Measurements from ENCODE around the gene LDLRAD4. TPM values are rescaled to one million over a fixed set of nuclear protein-coding genes. Genes with fewer than 3 reads are reported as not detected.

Gene LDLRAD4
- total RNA-seq, 1 donor from 2014 or later, result 18.3 TPM

DNA sequence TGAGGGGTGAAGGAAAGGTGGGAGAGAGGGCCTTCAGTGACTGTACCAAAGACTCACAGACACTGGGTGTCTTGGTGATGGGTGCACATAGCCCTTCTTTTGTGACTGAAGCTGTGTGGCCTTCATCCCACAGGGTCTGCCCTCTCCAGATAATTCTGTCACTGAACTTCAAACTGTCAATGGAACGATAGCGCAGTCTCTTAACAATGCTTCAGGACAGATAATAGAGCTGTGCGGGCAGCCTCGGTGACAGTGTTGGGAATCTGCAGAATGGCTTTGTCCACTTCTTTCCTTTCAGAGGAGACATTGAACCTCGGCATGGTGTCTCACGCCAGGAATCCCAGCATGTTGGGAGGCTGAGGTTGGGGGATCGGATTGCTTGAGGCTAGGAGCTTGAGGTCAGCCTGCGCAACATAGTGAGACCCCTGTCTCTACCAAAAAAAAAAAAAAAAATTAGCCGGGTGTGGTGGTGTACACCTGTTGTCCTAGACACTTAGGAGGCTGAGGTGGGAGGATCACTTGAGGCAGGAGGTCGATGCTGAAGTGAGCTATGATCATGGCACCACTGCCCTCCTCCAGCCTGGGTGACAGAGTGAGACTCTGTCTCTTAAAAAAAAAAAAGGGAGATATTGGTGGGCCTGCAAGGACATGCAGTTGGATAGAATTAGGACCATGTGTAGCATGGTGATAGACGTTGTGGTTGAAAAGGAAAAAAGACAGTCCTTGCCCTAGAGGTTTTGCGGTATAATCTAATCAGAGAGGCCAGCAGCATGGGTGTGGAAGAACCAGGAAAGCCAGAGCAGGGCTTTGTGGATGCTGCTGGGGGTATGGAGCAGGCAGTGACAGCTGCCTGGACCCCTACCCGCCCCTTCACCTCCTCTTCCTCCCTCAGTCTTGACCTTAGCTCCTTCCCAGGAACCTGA, 91.4 kb downstream of the LDLRAD4 start:
- Histone ChIP-seq H3K4me3 (ENCODE audit: low read length in 3 of 3) (no peak overlapping the region), H3K27ac (ENCODE audit: low read depth, low read length) (no peak overlapping the region), H3K36me3 (ENCODE audit: control insufficient read depth in 3 of 3, insufficient read depth in 3 of 3, low read length in 3 of 3) (peaks cover 0 to 3% (median 0%) of the 10 kb centered on the region in 3 donors), H3K9me3 (ENCODE audit: control insufficient read depth in 3 of 3, low read length in 3 of 3) (no peaks in the 10 kb centered on the region), H3K9ac (ENCODE audit: low read depth in 1 of 3, low read length in 3 of 3) (no peak overlapping the region), H3K4me1 (ENCODE audit: control insufficient read depth in 3 of 3, insufficient read depth in 3 of 3, low read length in 3 of 3) (peaks cover 0 to 3% (median 0%) of the 10 kb centered on the region in 3 donors), H3K27me3 (ENCODE audit: control insufficient read depth in 3 of 3, insufficient read depth in 3 of 3, low read length in 3 of 3) (no peaks in the 10 kb centered on the region)

DNA sequence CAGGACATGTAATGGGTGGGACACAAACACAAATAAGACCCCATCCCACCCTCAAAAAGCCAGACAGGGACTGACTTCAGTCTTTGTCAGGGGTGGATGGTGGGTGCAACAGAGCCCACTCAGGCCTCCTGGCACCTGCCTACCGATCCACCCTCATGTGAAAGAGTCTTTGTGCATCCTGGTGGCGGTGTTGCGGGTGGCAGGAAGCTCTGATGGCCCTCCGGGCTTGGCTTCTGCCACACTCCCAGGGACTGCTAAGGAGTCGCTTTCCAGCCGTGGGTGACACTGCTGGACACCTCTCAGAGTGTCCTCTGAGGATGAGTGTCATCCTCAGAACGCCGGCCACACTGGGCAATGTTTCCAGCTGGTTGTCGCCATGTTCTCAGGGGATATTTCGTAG, 92.6 kb downstream of the LDLRAD4 start:
- peaks cover 0 to 3% (median 0%) of the 10 kb centered on the region in 3 donors for H3K36me3 ChIP-seq (ENCODE audit: control insufficient read depth in 3 of 3, insufficient read depth in 3 of 3, low read length in 3 of 3)
- H3K4me1 ChIP-seq (ENCODE audit: control insufficient read depth in 3 of 3, insufficient read depth in 3 of 3, low read length in 3 of 3), result no peaks in the 10 kb centered on the region
- H3K9me3 ChIP-seq (ENCODE audit: control insufficient read depth in 3 of 3, low read length in 3 of 3), result peaks cover 0 to 2% (median 0%) of the 10 kb centered on the region in 3 donors
- H3K27me3 ChIP-seq (ENCODE audit: control insufficient read depth in 3 of 3, insufficient read depth in 3 of 3, low read length in 3 of 3), result no peaks in the 10 kb centered on the region
- no peak overlapping the region for H3K27ac ChIP-seq (ENCODE audit: low read depth, low read length)
- no peak overlapping the region for H3K9ac ChIP-seq (ENCODE audit: low read depth in 1 of 3, low read length in 3 of 3)
- no peak overlapping the region for H3K4me3 ChIP-seq (ENCODE audit: low read length in 3 of 3)

DNA sequence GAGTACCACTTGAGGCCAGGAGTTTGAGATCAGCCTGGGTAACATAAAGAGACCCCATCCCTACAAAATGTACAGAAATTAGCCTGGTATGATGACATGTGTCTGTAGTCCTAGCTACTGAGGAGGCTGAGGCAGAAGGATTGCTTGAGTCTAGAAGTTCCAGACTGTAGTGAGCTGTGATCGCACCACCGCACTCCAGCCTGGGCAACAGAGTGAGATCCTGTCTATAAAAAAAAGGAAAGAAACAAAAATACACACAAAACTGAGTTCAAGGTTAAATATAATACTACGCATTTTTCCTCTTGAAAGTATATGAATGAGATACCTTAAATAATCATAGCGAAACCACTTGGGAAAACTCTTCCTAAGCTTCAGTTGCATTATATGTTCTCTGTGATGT, 94.0 kb downstream of the LDLRAD4 start:
- no peaks in the 10 kb centered on the region for H3K27me3 ChIP-seq (ENCODE audit: control insufficient read depth in 3 of 3, insufficient read depth in 3 of 3, low read length in 3 of 3)
- peaks cover 0 to 3% (median 0%) of the 10 kb centered on the region in 3 donors for H3K36me3 ChIP-seq (ENCODE audit: control insufficient read depth in 3 of 3, insufficient read depth in 3 of 3, low read length in 3 of 3)
- H3K4me1 ChIP-seq (ENCODE audit: control insufficient read depth in 3 of 3, insufficient read depth in 3 of 3, low read length in 3 of 3), result no peaks in the 10 kb centered on the region
- H3K4me3 ChIP-seq (ENCODE audit: low read length in 3 of 3), result no peak overlapping the region
- H3K9ac ChIP-seq (ENCODE audit: low read depth in 1 of 3, low read length in 3 of 3), result no peak overlapping the region
- H3K9me3 ChIP-seq (ENCODE audit: control insufficient read depth in 3 of 3, low read length in 3 of 3), result peaks cover 0 to 2% (median 0%) of the 10 kb centered on the region in 3 donors
- H3K27ac ChIP-seq (ENCODE audit: low read depth, low read length), result no peak overlapping the region

DNA sequence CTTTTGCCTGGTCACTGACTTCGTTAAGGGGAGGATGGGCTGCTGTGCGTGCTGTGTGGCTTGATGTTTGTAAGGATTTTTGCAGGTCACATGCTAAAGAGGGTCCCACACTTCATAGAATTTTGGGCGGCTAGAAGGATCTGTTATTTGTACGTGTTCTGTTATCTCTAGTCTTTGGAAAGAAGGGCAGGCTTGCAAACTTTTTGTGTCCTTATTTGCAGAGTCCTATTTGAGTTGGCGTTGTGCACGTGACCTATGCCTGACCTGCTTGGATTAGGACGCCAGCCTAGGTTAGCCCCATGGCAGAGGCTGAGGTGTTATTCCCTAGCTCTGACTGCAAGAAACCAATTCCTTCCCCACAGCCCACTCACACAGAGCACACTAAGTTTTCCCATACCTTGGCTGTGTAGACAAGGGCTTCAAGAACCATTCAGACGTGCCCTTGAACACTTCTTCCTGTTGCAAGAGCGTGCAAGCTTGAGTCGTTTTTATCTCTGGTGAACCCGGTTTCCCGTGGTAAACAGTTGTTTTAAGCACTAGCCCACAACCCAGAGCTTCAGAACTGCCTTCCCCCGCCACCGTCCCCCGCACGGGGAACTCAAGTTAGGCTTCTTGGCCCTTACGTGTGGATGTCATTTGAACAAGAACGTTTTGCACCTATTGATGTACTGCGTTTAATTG, 94.6 kb downstream of the LDLRAD4 start:
- Histone ChIP-seq H3K27ac (ENCODE audit: low read depth, low read length) (no peak overlapping the region), H3K9ac (ENCODE audit: low read depth in 1 of 3, low read length in 3 of 3) (no peak overlapping the region), H3K27me3 (ENCODE audit: control insufficient read depth in 3 of 3, insufficient read depth in 3 of 3, low read length in 3 of 3) (no peaks in the 10 kb centered on the region), H3K4me3 (ENCODE audit: low read length in 3 of 3) (no peak overlapping the region), H3K36me3 (ENCODE audit: control insufficient read depth in 3 of 3, insufficient read depth in 3 of 3, low read length in 3 of 3) (peaks cover 0 to 3% (median 0%) of the 10 kb centered on the region in 3 donors), H3K9me3 (ENCODE audit: control insufficient read depth in 3 of 3, low read length in 3 of 3) (peaks cover 0 to 2% (median 0%) of the 10 kb centered on the region in 3 donors), H3K4me1 (ENCODE audit: control insufficient read depth in 3 of 3, insufficient read depth in 3 of 3, low read length in 3 of 3) (no peaks in the 10 kb centered on the region)

DNA sequence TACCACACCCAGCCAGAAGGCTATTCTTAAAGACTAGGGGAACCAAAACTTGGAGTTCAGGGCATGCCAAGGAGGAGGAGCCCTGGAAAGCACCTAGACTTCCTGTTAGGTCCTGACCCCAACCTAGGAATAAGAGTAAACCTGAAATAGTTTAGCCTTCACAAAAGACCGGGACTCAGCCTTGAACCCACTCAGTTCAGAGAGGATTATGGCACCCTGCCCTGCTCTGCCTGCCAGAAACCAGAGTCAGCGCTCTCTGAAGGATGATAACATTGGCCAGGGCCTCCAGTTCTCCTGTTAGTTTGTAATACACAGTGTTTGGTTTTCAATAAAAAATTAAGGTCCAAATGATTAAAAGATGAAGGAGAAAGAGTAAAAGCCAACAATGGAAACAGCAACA, 96.4 kb downstream of the LDLRAD4 start:
- Histone ChIP-seq H3K36me3 (ENCODE audit: control insufficient read depth in 3 of 3, insufficient read depth in 3 of 3, low read length in 3 of 3) (peaks cover 0 to 3% (median 0%) of the 10 kb centered on the region in 3 donors), H3K4me1 (ENCODE audit: control insufficient read depth in 3 of 3, insufficient read depth in 3 of 3, low read length in 3 of 3) (peaks cover 3 to 7% (median 7%) of the 10 kb centered on the region in 3 donors), H3K9me3 (ENCODE audit: control insufficient read depth in 3 of 3, low read length in 3 of 3) (peaks cover 0 to 2% (median 0%) of the 10 kb centered on the region in 3 donors), H3K27ac (ENCODE audit: low read depth, low read length) (no peak overlapping the region), H3K4me3 (ENCODE audit: low read length in 3 of 3) (no peak overlapping the region), H3K27me3 (ENCODE audit: control insufficient read depth in 3 of 3, insufficient read depth in 3 of 3, low read length in 3 of 3) (no peaks in the 10 kb centered on the region), H3K9ac (ENCODE audit: low read depth in 1 of 3, low read length in 3 of 3) (no peak overlapping the region)

DNA sequence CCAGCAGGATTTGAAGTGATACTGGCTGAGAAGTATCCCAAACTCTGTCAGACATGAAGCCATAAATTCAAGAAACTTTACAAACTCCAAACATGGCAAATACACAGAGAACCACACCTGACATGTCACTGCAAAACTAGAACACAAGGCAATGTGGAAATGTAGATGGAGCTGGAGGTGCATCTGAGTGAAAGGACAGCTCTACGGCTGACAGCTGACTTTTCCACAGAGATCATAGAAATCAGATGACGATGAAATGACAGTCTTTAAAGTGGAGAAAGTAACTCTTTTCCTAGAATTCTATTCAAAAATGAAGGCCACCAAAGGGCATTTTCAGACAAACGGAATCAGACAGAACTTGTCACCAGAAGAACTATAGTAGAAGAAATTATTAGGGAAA, 97.5 kb downstream of the LDLRAD4 start:
- H3K4me1 ChIP-seq (ENCODE audit: control insufficient read depth in 3 of 3, insufficient read depth in 3 of 3, low read length in 3 of 3), result peaks cover 6 to 16% (median 7%) of the 10 kb centered on the region in 3 donors
- H3K4me3 ChIP-seq (ENCODE audit: low read length in 3 of 3), result no peak overlapping the region
- H3K9me3 ChIP-seq (ENCODE audit: control insufficient read depth in 3 of 3, low read length in 3 of 3), result peaks cover 0 to 2% (median 0%) of the 10 kb centered on the region in 3 donors

DNA sequence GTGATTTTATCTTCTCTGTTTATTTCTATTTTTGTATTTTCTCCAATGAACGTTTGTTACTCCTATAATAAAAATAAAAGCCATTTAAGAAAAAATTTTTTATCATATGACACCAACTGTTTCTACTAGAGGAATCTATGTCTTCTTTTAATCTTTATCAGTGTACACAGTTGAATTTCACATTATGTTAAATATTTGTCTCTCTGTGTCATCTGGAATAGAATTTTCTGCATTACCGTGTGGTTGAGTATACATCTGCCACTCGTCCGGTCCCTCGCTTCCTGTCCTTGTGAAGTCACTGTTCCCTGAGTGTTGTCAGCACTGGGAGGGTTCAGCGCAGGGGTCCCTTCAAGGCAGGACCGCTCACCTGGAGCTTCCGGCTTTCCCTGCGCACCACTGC, 99.2 kb downstream of the LDLRAD4 start:
- Histone ChIP-seq H3K27ac (ENCODE audit: low read depth, low read length) (no peak overlapping the region), H3K9ac (ENCODE audit: low read depth in 1 of 3, low read length in 3 of 3) (no peak overlapping the region), H3K36me3 (ENCODE audit: control insufficient read depth in 3 of 3, insufficient read depth in 3 of 3, low read length in 3 of 3) (peaks cover 0 to 3% (median 0%) of the 10 kb centered on the region in 3 donors), H3K27me3 (ENCODE audit: control insufficient read depth in 3 of 3, insufficient read depth in 3 of 3, low read length in 3 of 3) (no peaks in the 10 kb centered on the region), H3K4me1 (ENCODE audit: control insufficient read depth in 3 of 3, insufficient read depth in 3 of 3, low read length in 3 of 3) (peaks cover 6 to 16% (median 7%) of the 10 kb centered on the region in 3 donors), H3K9me3 (ENCODE audit: control insufficient read depth in 3 of 3, low read length in 3 of 3) (peaks cover 0 to 2% (median 0%) of the 10 kb centered on the region in 3 donors), H3K4me3 (ENCODE audit: low read length in 3 of 3) (no peak overlapping the region)

More for the DNA sequence above, 97.5 kb downstream of the LDLRAD4 start:
- peaks cover 0 to 3% (median 0%) of the 10 kb centered on the region in 3 donors for H3K36me3 ChIP-seq (ENCODE audit: control insufficient read depth in 3 of 3, insufficient read depth in 3 of 3, low read length in 3 of 3)
- no peak overlapping the region for H3K27ac ChIP-seq (ENCODE audit: low read depth, low read length)
- H3K27me3 ChIP-seq (ENCODE audit: control insufficient read depth in 3 of 3, insufficient read depth in 3 of 3, low read length in 3 of 3), result no peaks in the 10 kb centered on the region
- H3K9ac ChIP-seq (ENCODE audit: low read depth in 1 of 3, low read length in 3 of 3), result no peak overlapping the region

DNA sequence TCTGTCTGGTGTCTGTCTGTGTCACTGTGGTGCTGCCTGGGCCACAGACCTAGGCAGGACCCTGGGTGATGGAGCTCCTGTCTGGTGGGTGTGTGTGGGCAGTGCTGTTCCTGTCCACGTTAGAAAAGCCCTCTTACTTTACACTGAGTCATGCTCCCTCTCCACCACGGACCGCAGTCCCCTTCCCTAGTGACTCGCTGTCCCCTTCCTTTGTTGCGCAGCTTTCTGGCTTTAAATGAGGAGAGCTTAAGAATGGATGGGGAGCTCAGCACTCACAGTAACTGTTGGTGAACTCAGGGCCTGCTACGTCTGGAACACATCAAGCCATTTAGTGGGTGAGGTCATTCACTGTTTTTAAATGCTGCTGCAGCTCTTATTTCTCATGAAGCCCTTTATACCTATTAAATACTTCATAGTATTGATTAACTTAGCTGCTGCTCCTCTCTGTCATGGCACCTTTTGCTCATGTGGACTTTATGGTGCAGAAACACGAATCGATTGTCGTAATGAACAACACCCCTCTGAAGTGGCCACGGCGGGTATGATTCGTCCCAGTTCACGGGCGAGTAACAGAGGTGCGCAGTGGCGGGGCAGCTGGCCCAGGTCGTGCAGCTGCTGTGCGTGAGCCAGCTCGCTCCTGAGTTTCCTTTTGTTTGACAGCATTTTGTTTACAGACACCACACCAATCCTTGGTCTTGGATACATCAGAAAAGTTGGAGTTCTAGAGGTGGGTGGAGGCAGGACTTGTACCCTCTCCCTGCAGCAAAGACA, 100.4 kb downstream of the LDLRAD4 start:
- Histone ChIP-seq H3K27me3 (ENCODE audit: control insufficient read depth in 3 of 3, insufficient read depth in 3 of 3, low read length in 3 of 3) (no peaks in the 10 kb centered on the region), H3K9ac (ENCODE audit: low read depth in 1 of 3, low read length in 3 of 3) (no peak overlapping the region), H3K4me1 (ENCODE audit: control insufficient read depth in 3 of 3, insufficient read depth in 3 of 3, low read length in 3 of 3) (peaks cover 6 to 16% (median 7%) of the 10 kb centered on the region in 3 donors), H3K4me3 (ENCODE audit: low read length in 3 of 3) (no peak overlapping the region), H3K27ac (ENCODE audit: low read depth, low read length) (peak overlapping the region; percentile 33), H3K9me3 (ENCODE audit: control insufficient read depth in 3 of 3, low read length in 3 of 3) (peaks cover 0 to 2% (median 0%) of the 10 kb centered on the region in 3 donors), H3K36me3 (ENCODE audit: control insufficient read depth in 3 of 3, insufficient read depth in 3 of 3, low read length in 3 of 3) (peaks cover 0 to 3% (median 0%) of the 10 kb centered on the region in 3 donors)

DNA sequence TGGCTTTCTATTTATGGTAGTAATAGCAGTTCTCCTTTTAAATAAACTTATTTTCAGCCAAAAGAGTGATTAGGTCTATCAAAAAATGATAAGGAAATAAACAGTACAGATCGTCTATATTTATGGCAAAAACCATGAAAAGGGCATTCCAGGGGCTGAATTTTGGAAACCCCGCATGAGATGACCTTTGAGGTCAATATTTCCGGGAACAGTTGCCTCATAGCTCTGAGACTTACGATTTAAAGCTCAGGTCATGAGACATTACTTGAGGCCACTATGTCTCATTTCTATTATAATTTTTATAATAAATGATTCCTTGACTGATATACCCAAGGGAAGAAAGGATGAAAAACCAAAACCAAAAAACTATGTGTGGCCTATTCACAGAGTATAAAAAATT, 101.1 kb downstream of the LDLRAD4 start:
- H3K9ac ChIP-seq (ENCODE audit: low read depth in 1 of 3, low read length in 3 of 3), result no peak overlapping the region
- peaks cover 6 to 16% (median 7%) of the 10 kb centered on the region in 3 donors for H3K4me1 ChIP-seq (ENCODE audit: control insufficient read depth in 3 of 3, insufficient read depth in 3 of 3, low read length in 3 of 3)
- no peaks in the 10 kb centered on the region for H3K27me3 ChIP-seq (ENCODE audit: control insufficient read depth in 3 of 3, insufficient read depth in 3 of 3, low read length in 3 of 3)
- H3K4me3 ChIP-seq (ENCODE audit: low read length in 3 of 3), result no peak overlapping the region
- H3K27ac ChIP-seq (ENCODE audit: low read depth, low read length), result peak overlapping the region; percentile 33
- peaks cover 0 to under 1% (median 0%) of the 10 kb centered on the region in 3 donors for H3K36me3 ChIP-seq (ENCODE audit: control insufficient read depth in 3 of 3, insufficient read depth in 3 of 3, low read length in 3 of 3)
- peaks cover 0 to 2% (median 0%) of the 10 kb centered on the region in 3 donors for H3K9me3 ChIP-seq (ENCODE audit: control insufficient read depth in 3 of 3, low read length in 3 of 3)

All from skeletal muscle tissue (tissue), 4 donors.